ENCODE data around the gene SUSD5. TPM values are rescaled to one million over a fixed set of nuclear protein-coding genes. Genes with fewer than 3 reads are reported as not detected.

SUSD5 gene
- total RNA-seq, 1 experiment from 2014 or later = 4.9 TPM

- H2BK15ac ChIP-seq (ENCODE audit: low read depth, low read length) = no peak overlapping the region
- no peak overlapping the region for H3K4me2 ChIP-seq (ENCODE audit: insufficient read depth, insufficient read length, low read length)
- Mint-ChIP-seq H3K36me3 (ENCODE audit: insufficient read depth in 1 of 3, low read depth in 3 of 3) (peaks cover 11 to 19% (median 15%) of the 10 kb centered on the region in 3 experiments), H3K27ac (no peak overlapping the region), H3K4me3 (no peak overlapping the region), H3K4me1 (no peaks in the 10 kb centered on the region), H3K9me3 (peaks cover 14 to 15% of the 10 kb centered on the region in 2 experiments), H3K27me3 (ENCODE audit: low read depth) (peaks cover 3% of the 10 kb centered on the region; the same call in 1 of the 2 replicates)
- H2BK120ac ChIP-seq (ENCODE audit: low read depth, low read length, poor library complexity, severe bottlenecking) = no peak overlapping the region
- H2BK20ac ChIP-seq (ENCODE audit: low read depth, low read length, poor library complexity, severe bottlenecking) = no peak overlapping the region
- H2BK12ac ChIP-seq (ENCODE audit: insufficient read length, low read depth, low read length) = no peak overlapping the region
- H4K20me1 ChIP-seq (ENCODE audit: control insufficient read depth, insufficient read depth, insufficient read length) = no peaks in the 10 kb centered on the region
- H3K27me3 ChIP-seq (ENCODE audit: insufficient read depth, low read length) = no peaks in the 10 kb centered on the region
- H3T11ph ChIP-seq (ENCODE audit: low read length) = no peak overlapping the region
- H3K79me1 ChIP-seq (ENCODE audit: insufficient read depth, low read depth, low read length, poor library complexity, severe bottlenecking) = no peaks in the 10 kb centered on the region
- no peak overlapping the region for H2AFZ ChIP-seq (ENCODE audit: low read length)
- no peak for TF ChIP-seq CTCF (conservative IDR thresholded peaks at IDR 0.05)
- H3K4ac ChIP-seq (ENCODE audit: low read depth, low read length) = no peak overlapping the region
- no peak overlapping the region for H4K5ac ChIP-seq (ENCODE audit: insufficient read length, low read depth, low read length)
- H3K79me2 ChIP-seq (ENCODE audit: insufficient read depth, low read length) = no peaks in the 10 kb centered on the region
- no peak overlapping the region for H4K8ac ChIP-seq (replicated peaks; ENCODE audit: insufficient read length, low read depth, low read length)
- H3K23ac ChIP-seq (ENCODE audit: insufficient read length, low read depth, low read length) = no peak overlapping the region
- H3K9ac ChIP-seq (ENCODE audit: extremely low read depth, insufficient read length, low read length) = no peak overlapping the region
- peaks cover 6% of the 10 kb centered on the region for H3K23me2 ChIP-seq (ENCODE audit: insufficient read length, low read depth, low read length, poor library complexity, severe bottlenecking)
- H2BK5ac ChIP-seq (ENCODE audit: insufficient read length, low read length) = no peak overlapping the region
- H3K18ac ChIP-seq (ENCODE audit: insufficient read length, low read depth, low read length) = no peak overlapping the region
- H4K91ac ChIP-seq (ENCODE audit: insufficient read length, low read depth, low read length) = no peak overlapping the region
- no peak overlapping the region for H2AK5ac ChIP-seq (ENCODE audit: insufficient read length, low read length)
- H3K27ac ChIP-seq (ENCODE audit: insufficient read length, low read depth, low read length) = no peak overlapping the region
- H3K9me3 ChIP-seq (ENCODE audit: control insufficient read depth, low read depth, low read length) = no peaks in the 10 kb centered on the region
- H3K14ac ChIP-seq (ENCODE audit: insufficient read depth, low read length) = no peak overlapping the region
- H3K4me1 ChIP-seq (ENCODE audit: insufficient read depth, low read length) = no peaks in the 10 kb centered on the region
- no peak for DNase-seq
- H3K56ac ChIP-seq (ENCODE audit: insufficient read length, low read depth, low read length) = no peak overlapping the region
Measured at GRCh38 chr3:33209357-33209756, 9.3 kb downstream of the SUSD5 start.
